ENCODE results near the gene SOBP.

DNA sequence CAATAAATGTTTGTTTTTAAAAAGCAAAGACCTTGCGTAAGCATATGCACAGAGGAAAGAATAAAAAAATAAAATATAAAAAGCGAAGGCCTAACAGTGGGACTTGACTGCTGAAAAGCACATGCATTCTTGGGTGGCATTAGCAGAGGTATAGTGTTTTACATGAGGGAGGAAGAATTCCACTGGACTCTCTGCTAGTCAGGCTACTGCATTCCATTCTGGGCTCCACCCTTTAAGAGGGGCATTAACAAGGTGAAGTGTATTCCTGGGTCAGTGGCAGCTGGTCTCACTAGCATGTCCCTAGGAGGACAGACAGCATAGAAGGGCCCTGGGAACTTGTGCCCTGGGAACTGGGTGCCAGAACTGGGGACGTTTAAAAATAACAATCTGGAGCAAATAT lies 134.1 kb downstream of the SOBP start:
- TF ChIP-seq YY1 (IDR thresholded peaks at IDR 0.05; ENCODE audit: insufficient read depth, insufficient read length) = no peak
- no peak for TF ChIP-seq ZNF274 (IDR thresholded peaks at IDR 0.05; ENCODE audit: low read depth, low read length)
